HG03521 (cell line): Measurements from ENCODE around the gene UNC13C.
"Not testable (repeated sequence)": the region's sequence is repeated elsewhere in the genome, so short reads cannot be mapped to it uniquely, and the experiment has no call there.

Source experiments
- ATAC-seq: cut with Tn5 transposase; IDR thresholded peaks from one replicate; pipeline ENCODE4 v1.9.1; 2021; ENCODE audit warnings: mild to moderate bottlenecking, moderate library complexity; ENCODE audit not compliant: unreplicated experiment

The UNC13C gene

DNA sequence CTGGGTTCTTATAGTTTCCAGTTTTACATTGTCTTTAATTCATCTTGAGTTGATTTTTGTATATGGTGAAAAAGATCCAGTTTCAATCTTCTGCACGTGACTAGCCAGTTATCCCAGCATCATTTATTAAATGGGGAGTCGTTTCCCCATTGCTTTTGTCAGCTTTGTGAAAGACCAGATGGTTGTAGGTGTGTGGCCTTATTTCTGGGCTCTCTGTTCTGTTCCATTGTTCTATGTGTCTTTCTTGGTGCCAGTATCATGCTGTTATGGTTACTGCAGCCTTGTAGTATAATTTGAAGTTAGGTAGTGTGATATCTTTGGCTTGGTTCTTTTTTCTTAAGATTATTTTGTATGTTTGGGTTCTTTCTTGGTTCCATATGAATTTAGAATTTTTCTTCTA is 432.2 kb downstream of the UNC13C start:
- no peak for ATAC-seq

DNA sequence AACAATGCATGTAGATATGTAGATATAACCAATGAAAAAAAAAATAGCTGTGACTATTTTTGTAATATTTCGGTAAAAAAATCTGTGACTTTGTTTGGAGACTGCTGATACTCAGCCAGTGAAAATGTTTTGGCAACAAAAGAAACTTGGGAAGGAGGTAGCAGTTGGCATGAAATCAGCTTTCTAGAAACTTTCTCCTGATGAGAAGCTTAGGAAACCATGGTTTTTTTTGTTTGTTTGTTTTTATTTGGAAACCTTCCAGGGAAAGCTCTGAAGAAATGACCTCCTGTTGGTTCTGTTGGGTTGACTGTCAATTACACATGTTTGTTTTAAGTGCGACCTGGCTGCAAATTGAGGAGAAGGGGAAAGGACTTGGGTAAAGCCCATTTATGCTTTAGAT is 445.9 kb downstream of the UNC13C start:
- ATAC-seq = no peak

DNA sequence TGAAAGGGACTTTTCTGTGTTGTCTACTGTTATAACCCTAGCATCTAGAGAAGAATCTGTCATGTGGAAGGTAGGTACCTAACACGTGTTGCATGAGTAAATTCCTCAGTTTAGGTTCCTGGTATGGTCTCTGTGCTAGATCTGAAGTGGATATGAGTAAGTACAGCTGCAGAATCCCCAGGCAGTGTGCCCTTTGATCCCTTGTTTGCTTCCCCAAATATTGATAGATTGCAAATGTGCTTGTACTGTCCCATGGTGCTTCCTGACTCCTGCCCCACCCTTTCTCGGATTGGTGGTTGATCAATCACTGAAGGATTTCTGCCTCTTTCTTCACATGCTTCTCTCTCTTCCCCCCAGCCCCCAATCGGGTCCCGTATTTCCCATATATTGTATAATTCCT is 450.4 kb downstream of the UNC13C start:
- no peak for ATAC-seq

- ATAC-seq = not testable (repeated sequence)
These were observed 472.0 kb downstream of the UNC13C start for GRCh38 chr15:54450288-54450687.

DNA sequence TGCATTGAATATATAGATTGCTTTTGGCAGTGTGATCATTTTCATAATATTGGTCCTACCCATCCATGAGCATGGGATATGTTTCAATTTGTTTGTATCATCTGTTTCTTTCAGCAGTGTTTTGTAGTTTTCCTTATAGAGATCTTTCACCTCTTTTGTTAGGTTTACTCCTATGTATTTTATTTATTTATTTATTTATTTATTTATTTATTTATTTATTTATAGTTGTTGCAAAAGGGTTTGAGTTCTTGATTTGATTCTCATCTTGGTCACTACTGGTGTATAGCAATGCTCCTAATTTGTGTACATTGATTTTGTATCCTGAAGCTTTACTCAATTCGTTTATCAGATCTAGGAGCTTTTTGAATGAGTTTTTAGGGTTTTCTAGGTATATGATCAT is 478.2 kb downstream of the UNC13C start:
- no peak for ATAC-seq

GRCh38 chr15:54462511-54462913 is 484.3 kb downstream of the UNC13C start:
- ATAC-seq = no peak

DNA sequence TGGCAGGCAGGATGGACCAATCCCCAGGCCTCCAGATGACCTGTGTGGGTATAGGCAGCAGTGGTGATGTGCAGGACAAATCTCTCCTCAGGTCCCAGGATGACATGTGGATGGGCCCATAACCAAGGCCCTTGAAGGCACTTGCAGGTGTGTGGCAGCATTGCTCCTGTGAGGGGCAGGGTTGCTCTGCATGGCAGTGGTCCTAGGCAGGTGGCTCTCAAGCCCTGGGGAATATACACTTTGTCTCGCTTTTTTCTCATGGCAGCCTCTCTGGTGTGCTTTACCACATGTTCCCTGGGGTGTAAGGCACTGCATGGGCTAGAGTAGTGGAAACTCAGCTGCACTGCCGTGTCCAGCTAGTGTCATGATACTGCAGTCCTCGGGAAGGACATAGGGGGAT is 503.6 kb downstream of the UNC13C start:
- ATAC-seq = no peak

- ATAC-seq = no peak
These were observed 504.0 kb downstream of the UNC13C start for GRCh38 chr15:54482251-54482650.

- no peak for ATAC-seq
These were observed 522.1 kb downstream of the UNC13C start for GRCh38 chr15:54500330-54500729.

DNA sequence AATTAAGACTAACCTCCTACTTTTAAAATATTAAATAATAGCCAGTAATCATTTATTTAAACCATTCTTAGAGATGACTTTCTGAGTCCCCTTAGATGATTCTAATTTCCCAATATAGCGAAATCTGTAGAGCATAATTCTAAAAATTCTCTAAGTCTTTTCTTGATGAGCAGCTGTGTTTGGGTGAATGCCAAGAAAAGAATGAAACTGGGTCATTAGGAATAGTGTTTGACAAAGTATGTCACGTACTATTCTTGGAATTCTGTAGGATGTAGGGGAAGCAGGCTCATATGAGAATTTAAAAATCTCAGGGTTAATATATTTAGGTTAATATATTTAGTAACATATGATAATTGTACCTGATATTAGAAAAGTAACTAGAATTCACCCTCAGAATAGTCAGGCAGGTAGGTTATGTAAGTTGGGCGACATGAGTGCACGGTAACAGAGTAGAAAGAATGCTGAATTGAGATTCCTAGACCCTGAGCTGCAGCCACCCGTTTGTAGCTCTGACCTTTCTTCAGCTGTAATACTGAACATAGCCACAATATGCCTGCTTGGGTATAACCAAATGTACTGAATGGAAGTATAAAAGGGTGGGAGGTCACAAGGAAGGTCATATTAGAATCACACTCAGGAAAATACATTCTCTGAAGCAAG is 524.3 kb downstream of the UNC13C start:
- ATAC-seq = no peak

GRCh38 chr15:54504695-54505094 is 526.5 kb downstream of the UNC13C start:
- ATAC-seq = no peak

GRCh38 chr15:54506977-54507524 is 528.8 kb downstream of the UNC13C start:
- no peak for ATAC-seq

- no peak for ATAC-seq
These were observed 536.4 kb downstream of the UNC13C start for GRCh38 chr15:54514601-54515000.

GRCh38 chr15:54515664-54516582 is 537.7 kb downstream of the UNC13C start:
- ATAC-seq = no peak

DNA sequence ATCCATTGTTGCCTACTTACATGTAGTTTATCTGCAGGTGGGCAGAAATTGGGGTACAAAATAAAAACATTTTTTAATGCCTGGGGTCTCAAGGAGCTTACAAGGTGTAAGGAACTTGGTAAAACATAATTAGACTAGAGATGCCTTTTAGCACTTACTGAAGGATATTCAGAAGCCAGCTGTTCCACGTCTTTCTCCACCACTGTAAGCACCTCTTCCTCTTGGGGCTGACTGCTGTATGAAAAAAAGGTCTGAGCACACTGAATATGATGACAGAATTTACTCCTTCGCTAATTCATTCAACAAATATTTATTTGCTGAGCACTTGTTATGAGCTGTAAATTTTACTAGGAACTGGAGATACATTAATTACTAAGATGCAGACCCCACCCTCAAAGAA is 539.1 kb downstream of the UNC13C start:
- no peak for ATAC-seq

DNA sequence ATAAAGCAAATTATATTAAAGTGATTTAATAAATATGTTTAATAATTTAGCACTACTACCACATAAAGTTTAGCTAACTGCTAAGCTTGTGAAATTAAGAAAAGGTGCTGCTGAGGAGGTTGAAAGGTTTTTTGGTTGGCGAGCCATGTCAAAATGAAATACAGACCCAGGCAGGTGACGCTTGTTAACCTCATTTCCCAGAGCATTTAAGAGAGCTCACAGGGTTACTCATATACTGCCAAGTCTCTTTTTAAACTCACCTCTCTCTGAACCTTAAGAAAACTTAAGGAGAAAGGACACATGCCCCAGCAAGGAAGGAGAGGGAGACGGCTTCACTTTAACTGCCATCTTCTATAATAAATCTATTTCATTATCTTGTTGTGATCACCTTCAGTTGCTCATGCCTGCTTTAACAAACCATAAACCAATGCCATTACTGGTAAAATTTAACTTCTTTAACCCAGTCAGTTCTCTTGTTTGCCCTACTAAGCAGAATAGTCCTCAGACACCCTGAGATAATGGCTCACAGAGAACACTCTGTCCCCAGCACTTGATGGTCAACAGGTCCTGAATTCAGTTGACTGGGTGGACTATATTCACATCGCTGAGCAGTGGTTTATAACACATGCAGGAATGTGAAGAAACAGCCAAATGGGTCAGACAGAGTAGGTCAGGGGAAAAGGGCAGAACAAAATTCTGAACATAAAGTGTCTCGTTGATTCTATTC is 540.1 kb downstream of the UNC13C start:
- no peak for ATAC-seq

GRCh38 chr15:54519577-54519976 is 541.3 kb downstream of the UNC13C start:
- ATAC-seq = peak; percentile 90

GRCh38 chr15:54520616-54521015 is 542.4 kb downstream of the UNC13C start:
- ATAC-seq = no peak

DNA sequence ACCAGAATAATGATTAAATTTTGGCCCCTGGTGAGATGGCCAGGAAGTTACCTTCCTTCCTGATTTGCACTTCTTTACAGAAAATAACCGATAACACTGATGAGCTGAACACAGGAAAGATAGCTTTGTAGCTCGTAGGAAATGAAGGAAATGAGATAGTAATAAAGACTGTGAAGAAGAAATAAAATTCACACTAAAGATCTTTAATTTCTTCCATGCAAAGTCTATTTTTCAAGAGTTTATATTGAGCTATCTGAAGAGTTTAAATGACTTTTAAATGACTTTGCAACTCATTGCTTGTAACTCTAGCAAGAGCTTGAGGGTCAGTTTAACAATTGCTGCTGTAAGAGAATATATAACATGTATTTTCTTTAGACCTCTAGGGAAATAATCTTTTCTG is 543.0 kb downstream of the UNC13C start:
- no peak for ATAC-seq

DNA sequence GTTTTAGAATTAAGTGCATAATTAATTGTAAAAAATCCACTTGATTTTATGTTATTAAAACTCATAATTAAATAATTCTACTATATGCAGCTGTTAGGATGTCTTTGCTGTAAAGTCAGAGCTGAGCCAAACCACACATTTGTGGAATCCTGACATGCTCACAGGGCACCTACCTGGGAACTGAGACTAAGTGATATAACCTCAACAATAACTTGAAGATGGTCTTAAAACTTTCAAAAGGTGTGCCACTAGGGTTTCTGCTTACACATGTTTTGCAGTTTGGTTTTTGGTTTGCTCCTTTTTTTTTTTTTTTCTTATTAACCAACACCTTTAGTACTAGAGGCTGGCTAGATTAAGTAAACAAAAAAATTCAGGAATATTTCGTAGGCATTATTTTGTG is 549.8 kb downstream of the UNC13C start:
- ATAC-seq = no peak

GRCh38 chr15:54540721-54541120 is 562.5 kb downstream of the UNC13C start:
- no peak for ATAC-seq
